Measurements from ENCODE around the gene MARS1. TPM values are rescaled to one million over a fixed set of nuclear protein-coding genes. Genes with fewer than 3 reads are reported as not detected.

The MARS1 gene
- total and polyA plus RNA-seq, 8 donors, result 35.1 to 1,821 (median 61.7) TPM

DNA sequence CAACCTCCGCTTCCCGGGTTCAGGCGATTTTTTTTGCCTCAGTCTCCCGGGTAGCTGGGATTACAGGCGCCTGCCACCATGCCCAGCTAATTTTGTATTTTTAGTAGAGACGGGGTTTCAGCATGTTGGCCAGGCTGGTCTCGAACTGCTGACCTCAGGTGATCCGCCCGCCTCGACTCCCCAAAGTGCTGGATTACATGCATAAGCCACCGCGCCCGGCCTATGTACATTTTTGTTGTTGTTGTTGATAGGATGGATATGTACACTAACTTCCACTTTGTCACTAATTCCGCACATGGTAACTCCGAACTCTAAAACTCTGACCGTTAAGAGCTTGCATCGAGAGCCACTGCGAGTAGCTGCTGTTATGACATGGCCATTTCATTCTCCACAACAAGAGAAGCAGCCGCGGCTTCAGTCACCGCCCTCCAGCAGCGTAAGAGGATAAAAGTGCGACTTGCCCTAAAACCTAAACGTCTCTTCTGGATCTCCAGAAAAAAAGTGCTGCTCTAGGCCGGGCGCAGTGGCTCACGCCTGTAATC lies 742 bp upstream of the MARS1 start:
- DNase-seq, result no peak
- Histone ChIP-seq H3K27me3 (peaks cover 0 to 11% (median 0%) of the 10 kb centered on the region in 3 donors), H3K36me3 (peaks cover 20 to 32% (median 30%) of the 10 kb centered on the region in 4 donors), H3K4me1 (peaks cover 12 to 29% (median 23%) of the 10 kb centered on the region in 4 donors), H3K27ac (peak overlapping the region in 4 of 5 donors; percentile 87 to 93 (median 90)), H3K9me3 (no peaks in the 10 kb centered on the region), H3K4me3 (peak overlapping the region; percentile 91 to 99 (median 95))
- TF ChIP-seq POLR2AphosphoS5 (IDR thresholded peaks at IDR 0.05), result no peak
- TF ChIP-seq, protein P1, sequence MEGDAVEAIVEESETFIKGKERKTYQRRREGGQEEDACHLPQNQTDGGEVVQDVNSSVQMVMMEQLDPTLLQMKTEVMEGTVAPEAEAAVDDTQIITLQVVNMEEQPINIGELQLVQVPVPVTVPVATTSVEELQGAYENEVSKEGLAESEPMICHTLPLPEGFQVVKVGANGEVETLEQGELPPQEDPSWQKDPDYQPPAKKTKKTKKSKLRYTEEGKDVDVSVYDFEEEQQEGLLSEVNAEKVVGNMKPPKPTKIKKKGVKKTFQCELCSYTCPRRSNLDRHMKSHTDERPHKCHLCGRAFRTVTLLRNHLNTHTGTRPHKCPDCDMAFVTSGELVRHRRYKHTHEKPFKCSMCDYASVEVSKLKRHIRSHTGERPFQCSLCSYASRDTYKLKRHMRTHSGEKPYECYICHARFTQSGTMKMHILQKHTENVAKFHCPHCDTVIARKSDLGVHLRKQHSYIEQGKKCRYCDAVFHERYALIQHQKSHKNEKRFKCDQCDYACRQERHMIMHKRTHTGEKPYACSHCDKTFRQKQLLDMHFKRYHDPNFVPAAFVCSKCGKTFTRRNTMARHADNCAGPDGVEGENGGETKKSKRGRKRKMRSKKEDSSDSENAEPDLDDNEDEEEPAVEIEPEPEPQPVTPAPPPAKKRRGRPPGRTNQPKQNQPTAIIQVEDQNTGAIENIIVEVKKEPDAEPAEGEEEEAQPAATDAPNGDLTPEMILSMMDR (IDR thresholded peaks at IDR 0.05), result no peak
- no peak for TF ChIP-seq POLR2A (IDR thresholded peaks at IDR 0.05)
- no peak for TF ChIP-seq EP300 (IDR thresholded peaks at IDR 0.05)
- intact Hi-C loops (cut with DNase I; ENCODE audit: low total_unique reads), result no loop called here
- 86 to 88% (median 87%) methylated on average over 26 to 27 of the region's 27 CpGs for WGBS, 5 donors

DNA sequence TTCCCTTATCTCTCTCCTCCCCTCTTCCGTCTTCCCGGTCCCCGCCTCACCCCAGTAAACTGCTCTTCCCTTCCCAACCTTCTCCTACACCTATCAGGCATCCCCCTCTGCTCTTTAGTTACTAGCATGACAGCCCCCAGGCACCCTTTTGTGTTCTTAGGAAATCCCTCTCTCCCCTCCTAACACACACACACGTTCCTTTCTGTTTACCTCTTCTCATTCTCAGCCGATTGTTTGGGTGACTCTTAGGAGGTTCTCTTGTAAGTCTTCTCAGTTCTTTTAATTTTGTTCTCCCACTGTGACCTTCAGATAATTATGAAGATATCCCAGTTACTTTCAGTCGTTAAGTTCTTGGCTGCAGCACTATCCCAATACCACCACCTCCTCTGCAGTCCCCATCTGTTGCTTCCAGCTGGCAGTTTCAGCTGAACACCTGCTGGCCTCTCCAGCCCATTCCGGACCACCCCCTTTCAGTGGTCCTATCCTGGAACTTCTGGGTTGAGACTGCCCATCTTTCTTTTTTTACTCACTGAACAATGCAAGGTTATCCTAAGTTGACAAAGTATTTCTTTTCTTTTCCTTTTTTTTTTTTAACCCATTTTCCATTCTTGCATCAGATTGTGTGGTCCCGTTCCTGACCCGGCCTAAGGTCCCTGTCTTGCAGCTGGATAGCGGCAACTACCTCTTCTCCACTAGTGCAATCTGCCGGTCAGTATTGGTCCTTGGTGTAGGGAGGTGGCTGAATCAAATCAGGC lies 711 bp downstream of the MARS1 start:
- Histone ChIP-seq H3K27ac (peak overlapping the region; percentile 68 to 93 (median 88)), H3K9me3 (no peaks in the 10 kb centered on the region), H3K27me3 (peaks cover 0 to 7% (median 0%) of the 10 kb centered on the region in 3 donors), H3K4me1 (peaks cover 12 to 29% (median 23%) of the 10 kb centered on the region in 4 donors), H3K4me3 (peak overlapping the region; percentile 91 to 99 (median 95)), H3K36me3 (peaks cover 26 to 41% (median 40%) of the 10 kb centered on the region in 4 donors)
- TF ChIP-seq, protein P1 (IDR thresholded peaks at IDR 0.05), result no peak
- TF ChIP-seq EP300 (IDR thresholded peaks at IDR 0.05) (no peak), POLR2A (IDR thresholded peaks at IDR 0.05) (no peak)
- 27 to 30% (median 29%) methylated on average over 11 of the region's 11 CpGs for WGBS, 5 donors
- DNase-seq, result no peak
- intact Hi-C loops (cut with DNase I; ENCODE audit: low total_unique reads), result no loop called here

DNA sequence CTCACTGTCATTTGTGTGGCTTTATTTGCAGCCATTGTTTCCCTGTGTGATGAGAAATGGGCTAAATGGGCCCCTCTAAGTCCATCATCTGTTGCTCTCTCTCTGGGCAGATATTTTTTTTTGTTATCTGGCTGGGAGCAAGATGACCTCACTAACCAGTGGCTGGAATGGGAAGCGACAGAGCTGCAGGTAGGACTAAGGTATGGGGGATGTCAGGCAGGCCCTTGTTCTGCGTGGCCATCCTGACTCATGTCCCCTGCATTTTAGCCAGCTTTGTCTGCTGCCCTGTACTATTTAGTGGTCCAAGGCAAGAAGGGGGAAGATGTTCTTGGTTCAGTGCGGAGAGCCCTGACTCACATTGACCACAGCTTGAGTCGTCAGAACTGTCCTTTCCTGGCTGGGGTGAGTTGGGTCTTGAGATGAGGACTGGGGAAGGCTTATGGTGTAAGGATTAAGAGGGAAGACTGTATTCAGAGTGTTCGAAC lies 1.3 kb downstream of the MARS1 start:
- TF ChIP-seq EP300 (IDR thresholded peaks at IDR 0.05) (no peak), POLR2AphosphoS5 (IDR thresholded peaks at IDR 0.05) (no peak), POLR2A (IDR thresholded peaks at IDR 0.05) (no peak)
- TF ChIP-seq, protein P1 (IDR thresholded peaks at IDR 0.05), result no peak
- H3K27ac ChIP-seq, result peak overlapping the region in 2 of 5 donors; percentile 12 to 93

DNA sequence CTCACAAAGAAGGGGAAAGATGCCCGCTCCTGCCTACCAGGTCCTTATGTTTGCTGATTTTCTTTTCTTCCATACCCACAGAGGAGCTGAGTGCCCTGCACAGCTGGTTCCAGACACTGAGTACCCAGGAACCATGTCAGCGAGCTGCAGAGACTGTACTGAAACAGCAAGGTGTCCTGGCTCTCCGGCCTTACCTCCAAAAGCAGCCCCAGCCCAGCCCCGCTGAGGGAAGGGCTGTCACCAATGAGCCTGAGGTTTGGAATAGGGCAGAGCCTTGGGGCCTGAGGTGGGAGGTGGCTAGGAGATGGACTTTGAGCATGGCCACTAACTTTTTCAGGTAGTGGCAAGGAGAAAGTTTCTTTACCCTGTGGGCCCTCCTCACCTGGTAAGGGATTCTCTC lies 2.3 kb downstream of the MARS1 start:
- no peak for DNase-seq
- TF ChIP-seq POLR2A (IDR thresholded peaks at IDR 0.05) (no peak), EP300 (IDR thresholded peaks at IDR 0.05) (no peak), POLR2AphosphoS5 (IDR thresholded peaks at IDR 0.05) (no peak)
- TF ChIP-seq, protein P1 (IDR thresholded peaks at IDR 0.05), result no peak

More for the DNA sequence above, 1.3 kb downstream of the MARS1 start:
- 83 to 89% (median 85%) methylated on average over 5 of the region's 5 CpGs for WGBS, 5 donors
- H3K9me3 ChIP-seq, result no peaks in the 10 kb centered on the region
- no peak for DNase-seq
- H3K27me3 ChIP-seq, result peaks cover 0 to 6% (median 0%) of the 10 kb centered on the region in 3 donors
- peaks cover 12 to 29% (median 23%) of the 10 kb centered on the region in 4 donors for H3K4me1 ChIP-seq
- intact Hi-C loops (cut with DNase I; ENCODE audit: low total_unique reads), result no loop called here
- peaks cover 26 to 45% (median 43%) of the 10 kb centered on the region in 4 donors for H3K36me3 ChIP-seq
- peak overlapping the region in 2 of 4 donors; percentile 95 to 99 for H3K4me3 ChIP-seq

More for the DNA sequence above, 2.3 kb downstream of the MARS1 start:
- Histone ChIP-seq H3K36me3 (peaks cover 26 to 49% (median 48%) of the 10 kb centered on the region in 4 donors), H3K27ac (no peak overlapping the region), H3K4me1 (peaks cover 12 to 29% (median 23%) of the 10 kb centered on the region in 4 donors), H3K9me3 (no peaks in the 10 kb centered on the region), H3K4me3 (no peak overlapping the region), H3K27me3 (no peaks in the 10 kb centered on the region)
- 91 to 98% (median 97%) methylated on average over 4 of the region's 4 CpGs for WGBS, 5 donors
- intact Hi-C loops (cut with DNase I; ENCODE audit: low total_unique reads), result no loop called here

Measured in stomach (tissue), 9 donors.